NB4 (cell line): ENCODE data around the gene CRACR2B.

ENCODE experiments used
- DNase-seq: peaks from one replicate; pipeline ENCODE4 v3.0.0; 2010; ENCODE audit warnings: low read depth
- H3K4me3 ChIP-seq: one replicate; pipeline ENCODE4 v1.5.1; 2011; ENCODE audit warnings: mild to moderate bottlenecking, low read depth, low read length, moderate library complexity
- MYC ChIP-seq: IDR thresholded peaks from 2 replicates; pipeline ENCODE4 v1.6.1; 2011; ENCODE audit warnings: low read depth, low read length
- POLR2A ChIP-seq: IDR thresholded peaks from 2 replicates; pipeline ENCODE4 v1.6.1; 2011; ENCODE audit warnings: mild to moderate bottlenecking; ENCODE audit not compliant: insufficient read length; ENCODE audit errors: extremely low read depth
- TF ChIP-seq, protein P1 (sequence below): IDR thresholded peaks from one replicate; pipeline ENCODE4 v1.5.1; 2012; ENCODE audit warnings: low read depth, low read length
- TF ChIP-seq, protein P2 (sequence below): IDR thresholded peaks from 2 replicates; pipeline ENCODE4 v1.6.1; 2011; ENCODE audit warnings: low read depth, low read length

Gene CRACR2B

GRCh38 chr11:786235-787083 lies 41.3 kb upstream of the CRACR2B start:
- peak; percentile 70 for DNase-seq
- TF ChIP-seq, protein P1, sequence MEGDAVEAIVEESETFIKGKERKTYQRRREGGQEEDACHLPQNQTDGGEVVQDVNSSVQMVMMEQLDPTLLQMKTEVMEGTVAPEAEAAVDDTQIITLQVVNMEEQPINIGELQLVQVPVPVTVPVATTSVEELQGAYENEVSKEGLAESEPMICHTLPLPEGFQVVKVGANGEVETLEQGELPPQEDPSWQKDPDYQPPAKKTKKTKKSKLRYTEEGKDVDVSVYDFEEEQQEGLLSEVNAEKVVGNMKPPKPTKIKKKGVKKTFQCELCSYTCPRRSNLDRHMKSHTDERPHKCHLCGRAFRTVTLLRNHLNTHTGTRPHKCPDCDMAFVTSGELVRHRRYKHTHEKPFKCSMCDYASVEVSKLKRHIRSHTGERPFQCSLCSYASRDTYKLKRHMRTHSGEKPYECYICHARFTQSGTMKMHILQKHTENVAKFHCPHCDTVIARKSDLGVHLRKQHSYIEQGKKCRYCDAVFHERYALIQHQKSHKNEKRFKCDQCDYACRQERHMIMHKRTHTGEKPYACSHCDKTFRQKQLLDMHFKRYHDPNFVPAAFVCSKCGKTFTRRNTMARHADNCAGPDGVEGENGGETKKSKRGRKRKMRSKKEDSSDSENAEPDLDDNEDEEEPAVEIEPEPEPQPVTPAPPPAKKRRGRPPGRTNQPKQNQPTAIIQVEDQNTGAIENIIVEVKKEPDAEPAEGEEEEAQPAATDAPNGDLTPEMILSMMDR, result no peak
- no peak for TF ChIP-seq POLR2A
- TF ChIP-seq, protein P2, sequence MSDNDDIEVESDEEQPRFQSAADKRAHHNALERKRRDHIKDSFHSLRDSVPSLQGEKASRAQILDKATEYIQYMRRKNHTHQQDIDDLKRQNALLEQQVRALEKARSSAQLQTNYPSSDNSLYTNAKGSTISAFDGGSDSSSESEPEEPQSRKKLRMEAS, result no peak
- no peak for TF ChIP-seq MYC
- H3K4me3 ChIP-seq, result no peak overlapping the region

- DNase-seq, result no peak
- no peak overlapping the region for H3K4me3 ChIP-seq
- TF ChIP-seq, protein P2, result no peak
- TF ChIP-seq MYC, result no peak
- TF ChIP-seq POLR2A, result no peak
- TF ChIP-seq, protein P1, result no peak
Measured at GRCh38 chr11:787084-787675, 40.5 kb upstream of the CRACR2B start.

DNA sequence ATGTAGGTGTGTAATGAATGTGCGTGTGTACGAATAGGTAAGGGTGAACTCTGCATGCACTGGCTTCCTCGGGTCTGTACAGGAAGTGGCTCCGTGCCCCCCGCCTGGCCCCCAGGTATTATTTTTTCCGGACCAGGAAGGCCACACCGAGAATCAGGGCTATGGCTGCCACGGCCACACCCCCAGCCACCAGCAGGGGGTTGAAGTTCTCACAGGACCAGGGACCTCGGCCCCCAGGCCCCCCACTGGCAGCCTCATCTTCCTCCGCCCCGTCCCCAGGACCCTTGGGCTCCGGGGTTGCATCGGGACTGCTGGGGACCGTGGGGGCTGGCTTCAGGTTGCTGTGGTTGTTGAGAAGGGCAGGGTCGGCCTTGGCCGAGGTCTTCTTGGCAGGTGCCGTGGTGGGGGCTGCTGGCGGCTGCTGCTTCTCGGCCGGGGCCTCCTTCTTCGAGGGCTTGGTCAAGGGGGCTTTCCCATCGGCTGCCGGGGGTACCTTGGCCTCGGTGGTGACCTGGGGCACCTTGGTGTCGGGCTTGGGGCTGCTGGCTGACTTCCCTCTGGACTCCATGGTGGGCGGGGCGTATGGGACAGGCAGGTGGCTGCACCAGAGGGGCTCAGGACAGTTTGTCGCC lies 39.6 kb upstream of the CRACR2B start:
- TF ChIP-seq, protein P2, result no peak
- TF ChIP-seq, protein P1, result no peak
- H3K4me3 ChIP-seq, result no peak overlapping the region
- DNase-seq, result no peak

DNA sequence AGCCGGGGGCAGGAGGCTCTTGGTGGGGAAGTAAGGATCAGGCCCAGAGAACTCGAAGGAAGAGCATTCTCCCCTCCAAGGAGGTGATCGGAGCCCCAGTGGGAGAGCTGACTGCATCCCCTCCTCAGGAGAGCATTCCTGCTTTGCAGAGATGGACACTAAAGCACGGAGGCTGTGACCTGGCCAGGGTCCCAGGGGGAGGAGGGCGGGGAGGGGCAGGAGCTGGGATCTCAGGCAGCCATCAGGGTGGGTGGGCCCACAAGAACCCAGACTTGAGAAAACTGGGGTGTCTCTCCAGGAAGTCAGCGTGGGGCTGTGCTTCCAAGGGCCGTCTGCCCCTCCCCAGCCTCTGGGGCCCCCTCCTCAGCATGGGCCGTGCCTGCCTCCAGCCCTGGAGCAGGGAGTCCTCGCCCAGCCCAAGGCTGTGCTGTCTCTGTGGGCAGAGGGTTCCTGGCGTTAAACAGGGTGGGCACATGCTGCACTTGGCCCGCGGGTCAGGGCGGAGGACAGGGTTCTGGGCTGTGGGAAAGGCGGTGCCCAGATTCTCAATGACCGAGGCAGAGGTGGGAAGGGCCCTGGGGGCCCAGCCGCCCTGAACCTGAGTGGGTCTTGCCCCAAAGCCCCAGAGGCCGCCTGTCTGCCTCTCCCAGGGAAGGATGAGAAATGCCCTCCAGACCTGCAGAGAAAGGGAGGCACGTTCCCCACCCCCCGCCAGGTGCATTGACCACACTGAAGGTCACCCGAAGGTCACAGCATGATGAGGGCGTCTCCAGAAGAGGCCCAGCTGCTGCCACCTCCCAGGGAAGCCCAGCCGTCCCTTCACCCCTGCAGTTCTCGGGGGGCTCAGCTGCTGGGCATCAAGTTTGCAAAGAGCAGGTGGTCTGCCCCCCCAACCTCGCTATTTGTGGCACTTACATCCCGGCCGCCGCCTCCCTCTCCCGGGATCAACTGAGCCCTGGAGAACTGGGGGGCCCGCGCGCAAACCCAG lies 38.5 kb upstream of the CRACR2B start:
- TF ChIP-seq POLR2A, result no peak
- TF ChIP-seq, protein P1, result no peak
- TF ChIP-seq, protein P2, result no peak
- no peak for TF ChIP-seq MYC
- no peak overlapping the region for H3K4me3 ChIP-seq

GRCh38 chr11:789943-790342 lies 37.8 kb upstream of the CRACR2B start, which contains the start of gene CEND1:
Gene CEND1 (minus strand): TSS chr11:790090. CDS start chr11:788576, 1,514 bp downstream.
- no peak for DNase-seq
- no peak within 1 kb of the TSS for H3K4me3 ChIP-seq
- TF ChIP-seq, protein P2, result no peak
- TF ChIP-seq, protein P1, result no peak
- TF ChIP-seq POLR2A (no peak), MYC (no peak)

More for the DNA sequence above, 38.5 kb upstream of the CRACR2B start:
- DNase-seq, result no peak
